HG03342 (cell line): ENCODE data around the gene HHEX.
"Not testable (repeated sequence)": the region's sequence is repeated elsewhere in the genome, so short reads cannot be mapped to it uniquely, and the experiment has no call there.

ENCODE experiments used
- ATAC-seq: cut with Tn5 transposase; IDR thresholded peaks from one replicate; pipeline ENCODE4 v1.9.1; 2021; ENCODE audit warnings: mild to moderate bottlenecking, moderate library complexity; ENCODE audit not compliant: unreplicated experiment

The HHEX gene

GRCh38 chr10:92732958-92733357 is 43.2 kb downstream of the HHEX start:
- no peak for ATAC-seq

GRCh38 chr10:92734301-92734700 is 44.5 kb downstream of the HHEX start:
- no peak for ATAC-seq

GRCh38 chr10:92735938-92736337 is 46.2 kb downstream of the HHEX start:
- ATAC-seq = no peak

- no peak for ATAC-seq
Observed at GRCh38 chr10:92737484-92737883, 47.7 kb downstream of the HHEX start.

- ATAC-seq = no peak
Observed at GRCh38 chr10:92740762-92741161, 51.0 kb downstream of the HHEX start.

- not testable (repeated sequence) for ATAC-seq
Observed at GRCh38 chr10:92741741-92742140, 52.0 kb downstream of the HHEX start.

GRCh38 chr10:92742331-92743228 is 52.8 kb downstream of the HHEX start:
- ATAC-seq = peak; percentile 98
